COLO668 (cell line): ENCODE results near the gene DIAPH1.

Source experiments
- DNase-seq: peaks from one replicate; lab custom pipeline; 2025; ENCODE audit not compliant: unreplicated experiment; lab: John Stamatoyannopoulos, UW

Gene DIAPH1

GRCh38 chr5:141508440-141508797 lies 110.4 kb downstream of the DIAPH1 start:
- no peak for DNase-seq

GRCh38 chr5:141507387-141508091 lies 111.3 kb downstream of the DIAPH1 start:
- no peak for DNase-seq

- DNase-seq: no peak
Measured at GRCh38 chr5:141506381-141507155, 112.2 kb downstream of the DIAPH1 start.

GRCh38 chr5:141504216-141504615 lies 114.6 kb downstream of the DIAPH1 start:
- DNase-seq: no peak

- DNase-seq: no peak
Measured at GRCh38 chr5:141503681-141504080, 115.1 kb downstream of the DIAPH1 start.

GRCh38 chr5:141501761-141502160 lies 117.0 kb downstream of the DIAPH1 start:
- DNase-seq: no peak

GRCh38 chr5:141496038-141496437 lies 122.8 kb downstream of the DIAPH1 start:
- no peak for DNase-seq

- DNase-seq: no peak
Measured at GRCh38 chr5:141495453-141495811, 123.4 kb downstream of the DIAPH1 start.

- no peak for DNase-seq
Measured at GRCh38 chr5:141494761-141495452, 123.9 kb downstream of the DIAPH1 start.

- DNase-seq: no peak
Measured at GRCh38 chr5:141493500-141494422, 125.0 kb downstream of the DIAPH1 start.

- no peak for DNase-seq
Measured at GRCh38 chr5:141492168-141492885, 126.5 kb downstream of the DIAPH1 start.

GRCh38 chr5:141491323-141492167 lies 127.3 kb downstream of the DIAPH1 start:
- DNase-seq: no peak

GRCh38 chr5:141490771-141491170 lies 128.0 kb downstream of the DIAPH1 start:
- DNase-seq: no peak

- DNase-seq: no peak
Measured at GRCh38 chr5:141490271-141490670, 128.5 kb downstream of the DIAPH1 start.

GRCh38 chr5:141489841-141490240 lies 129.0 kb downstream of the DIAPH1 start:
- no peak for DNase-seq

GRCh38 chr5:141488591-141489561 lies 129.9 kb downstream of the DIAPH1 start, which contains the start of gene PCDHGC5:
Gene PCDHGC5, plus strand, starts transcription at chr5:141489081. Its CDS starts 160 bp downstream, at chr5:141489241.
- no peak for DNase-seq

GRCh38 chr5:141487131-141487530 lies 131.7 kb downstream of the DIAPH1 start:
- no peak for DNase-seq

- DNase-seq: no peak
Measured at GRCh38 chr5:141486091-141486490, 132.7 kb downstream of the DIAPH1 start.
